ENCODE data around the gene ACTL10.

The ACTL10 gene

GRCh38 chr20:33674294-33675135 lies 7.8 kb downstream of the ACTL10 start, which contains the start of gene NECAB3 (continued):
- TF ChIP-seq ZBTB17 (tag by site-specific recombination; IDR thresholded peaks at IDR 0.05) (peak; percentile 77; the same call in 1 of the 2 replicates), ELK4 (IDR thresholded peaks at IDR 0.05; ENCODE audit: borderline replicate concordance, low read depth, low read length) (no peak), SCRT2 (tag by site-specific recombination; IDR thresholded peaks at IDR 0.05) (peak; percentile 40; the same call in 1 of the 2 replicates), REPIN1 (tag by site-specific recombination; IDR thresholded peaks at IDR 0.05; ENCODE audit: low read depth) (no peak), ZNF449 (tag by site-specific recombination; IDR thresholded peaks at IDR 0.05) (no peak), INSM2 (tag by site-specific recombination; IDR thresholded peaks at IDR 0.05) (no peak), SETDB1 (IDR thresholded peaks at IDR 0.05; ENCODE audit: insufficient read length, low read length) (no peak), ZNF416 (tag by site-specific recombination; IDR thresholded peaks at IDR 0.05) (no peak), HOXA7 (CRISPR knock-in tag; IDR thresholded peaks at IDR 0.05; ENCODE audit: borderline replicate concordance) (no peak), GLIS1 (tag by site-specific recombination; IDR thresholded peaks at IDR 0.05) (peak; percentile 33; the same call in 1 of the 2 replicates), KLF9 (tag by site-specific recombination; IDR thresholded peaks at IDR 0.05; ENCODE audit: low read depth) (peak; percentile 57; the same call in 1 of the 2 replicates), ZFP3 (tag by site-specific recombination; IDR thresholded peaks at IDR 0.05; ENCODE audit: low read depth) (no peak), ZNF121 (tag by site-specific recombination; IDR thresholded peaks at IDR 0.05) (no peak), ZNF18 (tag by site-specific recombination; IDR thresholded peaks at IDR 0.05) (no peak), OSR2 (tag by site-specific recombination; IDR thresholded peaks at IDR 0.05) (0 out of 2 replicates have a peak, but pooled peaks have one; percentile 11), ZSCAN23 (tag by site-specific recombination; IDR thresholded peaks at IDR 0.05) (no peak), ZNF571 (tag by site-specific recombination; IDR thresholded peaks at IDR 0.05) (no peak), KLF10 (tag by site-specific recombination; IDR thresholded peaks at IDR 0.05) (peak; percentile 73; the same call in 1 of the 2 replicates), ZNF76 (tag by site-specific recombination; IDR thresholded peaks at IDR 0.05; ENCODE audit: borderline replicate concordance, low read depth) (peak; percentile 89), ZSCAN5A (tag by site-specific recombination; IDR thresholded peaks at IDR 0.05) (no peak), PRDM4 (tag by site-specific recombination; IDR thresholded peaks at IDR 0.05) (no peak), ZNF747 (tag by site-specific recombination; IDR thresholded peaks at IDR 0.05) (no peak), ZBTB6 (tag by site-specific recombination; IDR thresholded peaks at IDR 0.05) (peak; percentile 95), AEBP2 (tag by site-specific recombination; IDR thresholded peaks at IDR 0.05; ENCODE audit: borderline replicate concordance) (no peak), ZNF433 (tag by site-specific recombination; IDR thresholded peaks at IDR 0.05; ENCODE audit: low read depth) (no peak), ZFHX2 (tag by site-specific recombination; conservative IDR thresholded peaks at IDR 0.05) (0 out of 2 replicates have a peak, but pooled peaks have one; percentile 8)
